HG03095 (cell line): Measurements from ENCODE around the gene SPINK1.
"Not testable (repeated sequence)": the region's sequence is repeated elsewhere in the genome, so short reads cannot be mapped to it uniquely, and the experiment has no call there.

ENCODE experiments used
- ATAC-seq: cut with Tn5 transposase; IDR thresholded peaks from one replicate; pipeline ENCODE4 v1.9.1; 2021; ENCODE audit warnings: moderate library complexity; ENCODE audit not compliant: unreplicated experiment

Gene SPINK1

DNA sequence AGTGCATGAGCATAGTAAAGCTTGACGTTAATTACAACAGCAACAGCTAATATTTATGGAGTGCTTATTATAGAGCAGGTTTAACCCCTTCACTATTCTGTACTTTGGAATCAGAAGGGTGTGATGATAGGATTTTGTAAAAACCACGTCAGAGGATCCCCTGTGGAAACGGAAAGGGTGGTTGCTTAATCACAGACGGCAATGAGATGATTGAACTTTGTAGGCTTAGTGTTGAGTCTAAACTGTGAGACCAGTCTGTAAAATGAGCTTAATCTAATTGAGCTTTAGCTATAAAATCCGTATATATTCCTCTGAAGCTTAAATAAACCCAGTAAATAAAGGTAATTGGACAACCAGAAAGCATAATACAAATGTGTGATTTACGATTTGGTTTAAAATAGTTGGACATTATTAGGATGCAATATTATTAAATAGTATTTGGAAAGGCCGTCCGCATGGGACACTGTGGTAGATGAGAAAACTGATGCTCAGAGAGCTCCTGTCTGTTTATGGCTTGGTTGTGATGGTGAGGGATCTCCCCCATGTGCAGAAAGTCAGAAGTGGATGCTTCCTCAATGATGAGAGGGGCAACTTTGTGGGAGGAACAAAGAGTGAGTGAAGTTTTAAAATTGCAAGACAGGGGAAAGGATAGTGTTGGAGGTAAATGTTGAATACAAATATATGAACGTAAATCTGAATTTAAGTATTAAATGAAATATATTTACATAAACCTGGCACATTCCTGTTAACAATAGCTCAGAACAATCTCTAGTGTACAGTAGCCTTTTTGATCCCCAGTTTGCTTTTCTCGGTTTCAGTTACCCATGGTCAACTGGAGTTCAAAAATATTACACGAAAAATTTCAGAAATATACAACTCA is 23.7 kb upstream of the SPINK1 start:
- ATAC-seq: no peak

DNA sequence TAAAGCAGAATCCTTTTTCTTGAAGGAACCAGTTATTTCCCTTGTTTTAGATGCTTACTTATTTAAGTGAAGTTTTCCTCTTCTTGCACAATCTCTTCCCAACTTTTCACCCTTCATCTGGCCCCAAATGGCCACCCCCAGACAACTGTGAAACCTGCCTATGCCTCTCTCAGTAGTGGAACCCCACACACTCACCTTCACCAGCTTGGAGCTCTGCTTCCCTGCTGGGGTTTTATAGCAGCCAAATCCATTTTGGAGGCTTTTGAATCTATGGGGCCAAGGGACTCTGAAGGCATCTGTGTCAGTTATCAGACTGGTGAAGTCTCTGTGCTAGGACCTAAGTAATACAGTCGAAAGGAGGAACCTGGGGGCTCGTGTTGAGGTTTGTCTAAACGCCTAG is 22.9 kb upstream of the SPINK1 start:
- no peak for ATAC-seq

DNA sequence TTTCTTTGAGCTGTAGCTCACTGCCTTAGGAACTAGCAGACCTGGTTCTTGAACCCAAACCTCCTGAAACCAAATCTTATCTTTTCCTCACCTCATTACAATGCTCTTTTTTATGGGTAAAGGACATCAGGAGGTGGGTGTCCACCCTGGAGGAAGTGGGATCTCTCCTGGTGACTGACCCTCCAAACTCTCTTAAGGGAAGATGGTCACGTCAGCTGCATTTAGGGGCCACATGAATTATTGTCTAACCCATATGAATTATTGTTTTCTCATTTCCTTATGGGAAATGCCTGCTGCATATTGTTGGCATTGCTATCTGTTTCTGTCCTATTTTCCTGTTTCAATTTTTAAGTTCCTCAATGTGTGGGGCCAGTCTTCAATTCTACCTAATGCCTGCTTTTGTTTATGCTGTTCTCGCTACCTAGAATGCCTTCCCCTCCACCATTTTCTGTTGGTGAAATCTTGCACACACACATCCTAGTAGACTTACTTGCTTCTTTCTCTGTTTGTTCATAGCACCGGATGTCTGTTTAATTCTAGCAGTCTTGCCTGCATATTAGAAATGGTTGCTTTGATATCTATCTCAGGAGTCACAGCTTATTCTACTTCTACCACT is 22.0 kb upstream of the SPINK1 start:
- ATAC-seq: no peak

DNA sequence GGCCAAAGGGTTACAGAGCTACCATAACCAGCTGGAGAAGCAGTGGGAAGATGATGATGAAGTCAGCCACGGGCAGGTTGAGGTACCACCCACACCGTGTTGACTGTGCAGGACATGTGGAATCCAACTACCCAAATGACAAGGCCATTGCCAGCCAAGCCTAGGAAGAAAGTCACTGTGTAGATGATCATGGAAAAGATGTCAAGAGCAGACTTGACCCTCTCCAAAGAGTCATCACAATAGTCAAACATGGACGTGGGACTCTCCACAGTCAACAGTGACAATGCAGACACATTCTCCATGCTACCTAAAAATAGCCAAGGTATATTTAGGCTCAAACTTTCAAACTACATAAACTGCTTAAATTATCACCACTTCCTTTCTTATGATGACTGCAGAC is 20.9 kb upstream of the SPINK1 start:
- no peak for ATAC-seq

DNA sequence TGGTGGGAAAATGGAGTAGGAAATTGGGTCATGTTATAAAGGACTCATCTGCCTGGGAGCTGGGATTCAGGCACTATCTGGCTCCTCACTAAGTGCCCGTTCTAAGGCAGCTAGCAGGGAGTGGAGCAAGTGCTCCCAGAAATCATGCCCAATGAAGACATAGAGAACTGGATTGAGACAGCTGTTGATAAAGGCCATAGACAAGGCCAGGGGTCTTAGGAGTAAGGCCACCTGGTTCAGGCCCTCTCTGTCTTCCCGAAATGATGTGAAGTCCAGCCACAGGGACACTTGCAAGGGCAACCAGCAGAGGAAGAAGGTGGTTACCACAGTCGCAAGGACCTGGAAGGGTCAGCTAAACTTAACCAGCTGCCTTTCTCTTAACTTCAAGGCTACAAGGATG is 20.1 kb upstream of the SPINK1 start:
- no peak for ATAC-seq

DNA sequence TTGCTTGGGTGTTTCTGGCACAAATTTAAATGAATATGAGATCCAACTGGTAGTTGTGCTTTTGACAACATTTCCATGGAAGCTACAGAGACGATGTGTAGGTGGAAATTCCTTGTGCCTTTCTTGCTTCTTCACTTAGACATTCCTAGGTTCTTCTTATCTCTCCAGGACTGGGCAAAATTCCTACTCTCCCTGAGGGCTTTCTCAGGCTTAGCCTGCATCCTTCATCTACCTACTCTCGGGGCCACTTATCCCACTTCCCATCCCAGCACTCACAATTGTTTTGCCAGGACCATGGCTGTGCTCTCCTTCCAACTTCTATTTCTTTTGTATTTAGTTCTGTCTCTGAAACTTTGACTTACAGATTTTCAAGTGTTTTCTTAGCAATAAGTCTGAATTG is 17.8 kb upstream of the SPINK1 start:
- no peak for ATAC-seq

DNA sequence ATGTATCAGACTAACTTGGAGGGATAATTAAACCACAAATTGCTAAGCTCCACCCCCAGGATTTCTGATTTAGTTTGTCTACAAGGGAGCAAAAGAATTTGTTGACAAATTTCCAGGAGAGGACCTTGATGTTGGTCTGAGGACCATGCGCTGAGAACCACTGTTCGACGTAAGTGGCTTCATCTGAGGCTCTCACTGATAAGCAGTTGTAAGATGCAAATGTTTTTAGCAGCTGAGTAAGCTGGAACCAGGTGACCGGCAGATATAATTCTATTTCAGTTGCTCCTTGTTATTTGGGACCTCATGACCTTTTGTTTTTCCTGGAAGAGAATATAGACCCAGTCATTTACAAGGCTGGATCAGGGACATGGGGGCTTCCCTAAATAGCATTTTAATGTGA is 14.1 kb upstream of the SPINK1 start:
- no peak for ATAC-seq

DNA sequence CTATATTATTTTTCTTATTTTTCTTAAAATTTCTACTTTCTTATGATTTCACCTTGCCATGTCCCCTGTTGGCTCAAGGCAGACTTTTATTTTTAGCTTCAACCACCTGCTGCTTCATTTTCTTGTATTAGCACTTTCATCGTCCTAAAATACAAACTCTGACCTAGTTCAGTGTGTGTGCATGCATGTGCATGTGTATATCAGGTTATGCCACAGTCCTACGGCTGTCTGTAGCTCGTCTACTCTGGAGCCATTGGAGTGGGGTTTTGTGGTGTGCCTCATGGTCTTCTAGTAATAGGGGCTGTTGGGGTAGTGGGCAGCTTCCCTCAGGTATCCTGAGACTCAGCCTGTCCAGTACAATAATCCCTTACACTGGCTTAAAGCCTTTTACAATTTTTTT is 13.4 kb upstream of the SPINK1 start:
- ATAC-seq: no peak

DNA sequence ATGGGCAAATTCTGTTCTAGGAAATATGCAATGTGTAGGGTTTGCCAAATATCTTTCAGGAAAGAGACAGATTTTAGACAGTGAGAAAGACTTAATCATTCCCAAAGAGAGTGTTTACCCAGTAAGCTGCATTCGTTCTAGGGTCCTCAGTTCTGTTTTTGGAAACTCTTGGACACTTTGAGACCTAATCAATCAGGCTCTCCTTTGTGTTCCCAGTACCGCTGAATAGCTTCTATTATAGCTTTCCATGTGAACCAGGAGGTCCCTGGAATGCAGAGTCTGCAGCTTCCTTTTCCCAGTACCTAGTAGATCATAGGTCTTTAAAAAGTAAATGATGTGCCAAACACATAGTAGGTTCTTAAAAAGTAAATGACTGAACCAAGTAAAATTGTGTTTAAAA is 11.4 kb upstream of the SPINK1 start:
- ATAC-seq: no peak

DNA sequence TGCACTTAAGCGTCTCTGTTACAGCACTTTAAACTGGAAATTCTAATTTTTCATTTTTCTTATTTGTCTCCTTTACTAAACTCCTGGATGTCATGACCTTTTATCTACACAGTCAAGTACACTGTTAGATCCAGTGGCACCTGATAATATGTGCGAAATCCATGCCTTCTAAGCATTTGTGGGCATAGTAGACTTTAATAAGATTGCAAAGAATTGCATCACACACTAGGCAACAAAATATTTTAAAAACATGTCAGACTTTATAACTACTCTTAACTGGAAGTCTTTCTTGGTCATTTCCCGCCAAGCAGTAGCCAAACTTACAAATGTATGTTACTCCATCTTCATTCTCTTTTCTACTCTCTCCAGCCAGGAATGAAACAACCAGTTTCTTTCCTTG is 5.0 kb upstream of the SPINK1 start:
- no peak for ATAC-seq

DNA sequence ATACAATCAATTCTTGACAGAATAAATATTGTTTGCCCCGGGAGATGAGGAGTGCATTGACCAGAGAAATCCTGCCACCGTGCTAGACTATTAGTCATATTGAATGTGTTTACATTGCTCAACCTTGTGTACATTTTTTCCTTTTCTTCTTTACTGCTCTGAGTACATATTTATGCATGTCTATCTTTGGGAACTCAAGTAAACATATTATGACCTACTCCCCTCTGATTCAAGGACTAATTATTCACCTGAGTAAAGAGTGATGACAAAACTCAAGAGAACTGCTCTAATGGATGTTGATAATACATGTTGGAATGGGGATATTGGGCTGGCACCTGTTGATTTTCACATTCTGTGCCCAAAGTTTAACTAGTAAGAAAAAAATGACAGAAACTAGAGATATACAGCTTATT is 3.9 kb upstream of the SPINK1 start:
- no peak for ATAC-seq

DNA sequence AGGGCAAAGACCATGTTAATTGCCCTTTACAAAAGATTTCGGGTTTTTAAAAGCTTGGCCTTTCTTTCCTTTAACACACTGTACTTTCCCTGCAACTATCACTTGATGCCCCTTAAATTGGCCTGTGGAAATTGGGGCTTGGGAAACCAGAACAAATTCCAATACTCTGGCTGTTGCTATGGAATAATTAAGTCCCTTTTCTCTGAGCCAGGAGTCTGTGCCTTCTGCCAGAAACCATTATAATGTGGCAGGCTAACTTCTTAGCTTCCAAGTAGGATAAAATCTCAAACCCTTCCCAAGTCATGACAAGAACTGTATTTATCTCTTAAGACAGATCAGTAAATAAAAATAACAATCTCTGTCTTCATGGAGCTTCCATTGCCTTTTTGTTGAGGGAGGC is 1.1 kb upstream of the SPINK1 start:
- ATAC-seq: no peak

DNA sequence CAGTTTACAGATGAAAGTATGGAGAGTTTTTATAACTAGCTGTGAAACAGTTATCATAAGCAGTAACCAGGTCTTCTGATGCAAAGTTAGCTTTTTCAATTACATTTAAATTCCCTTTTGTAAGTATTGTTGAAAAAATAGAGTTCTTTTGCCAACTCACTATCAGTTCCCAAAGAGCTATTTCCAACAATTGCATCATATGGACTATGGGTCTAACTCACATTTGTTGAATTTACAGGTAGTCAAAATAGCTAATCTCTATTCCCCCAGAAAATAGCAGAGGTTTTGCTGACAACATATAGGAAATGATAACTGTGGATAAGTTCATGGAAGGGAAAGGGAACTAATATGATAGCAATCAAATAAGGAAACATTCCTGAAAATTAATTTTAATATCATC is 1.4 kb downstream of the SPINK1 start:
- no peak for ATAC-seq

DNA sequence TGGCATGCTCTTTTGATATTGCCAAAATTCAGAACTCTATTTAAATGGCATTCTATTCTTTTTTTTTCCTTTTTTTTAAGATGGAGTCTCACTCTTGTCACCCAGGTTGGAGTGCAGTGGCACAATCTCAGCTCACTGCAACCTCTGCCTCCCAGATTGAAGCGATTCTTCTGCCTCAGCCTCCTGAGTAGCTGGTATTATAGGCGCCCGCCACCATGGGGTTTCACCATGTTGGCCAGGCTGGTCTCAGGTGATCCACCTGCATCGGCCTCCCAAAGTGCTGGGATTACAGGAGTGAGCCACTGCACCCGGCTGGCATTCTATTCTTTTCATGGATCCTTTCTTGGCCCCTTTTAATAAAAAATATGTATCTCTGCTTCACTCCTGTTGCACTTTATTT is 4.5 kb downstream of the SPINK1 start:
- ATAC-seq: not testable (repeated sequence)

DNA sequence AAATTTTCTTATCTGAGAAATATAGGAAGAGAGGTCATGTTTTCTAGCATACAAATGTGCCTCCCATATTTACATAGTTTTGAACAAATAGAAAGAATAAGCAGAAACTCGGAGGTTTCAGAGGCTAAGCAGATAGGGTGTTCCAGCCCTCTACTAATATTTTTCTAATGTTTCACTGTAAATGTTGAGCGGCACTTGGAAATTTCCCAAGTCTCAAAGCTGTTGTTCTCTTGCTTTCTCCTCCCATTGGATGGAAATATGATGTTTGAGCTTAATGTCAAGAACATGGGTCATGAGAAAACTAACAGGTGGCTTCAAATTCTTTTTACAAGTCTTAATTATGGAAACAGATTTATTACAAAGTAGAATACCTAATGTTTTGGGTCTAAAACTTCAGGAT is 5.1 kb downstream of the SPINK1 start:
- no peak for ATAC-seq

DNA sequence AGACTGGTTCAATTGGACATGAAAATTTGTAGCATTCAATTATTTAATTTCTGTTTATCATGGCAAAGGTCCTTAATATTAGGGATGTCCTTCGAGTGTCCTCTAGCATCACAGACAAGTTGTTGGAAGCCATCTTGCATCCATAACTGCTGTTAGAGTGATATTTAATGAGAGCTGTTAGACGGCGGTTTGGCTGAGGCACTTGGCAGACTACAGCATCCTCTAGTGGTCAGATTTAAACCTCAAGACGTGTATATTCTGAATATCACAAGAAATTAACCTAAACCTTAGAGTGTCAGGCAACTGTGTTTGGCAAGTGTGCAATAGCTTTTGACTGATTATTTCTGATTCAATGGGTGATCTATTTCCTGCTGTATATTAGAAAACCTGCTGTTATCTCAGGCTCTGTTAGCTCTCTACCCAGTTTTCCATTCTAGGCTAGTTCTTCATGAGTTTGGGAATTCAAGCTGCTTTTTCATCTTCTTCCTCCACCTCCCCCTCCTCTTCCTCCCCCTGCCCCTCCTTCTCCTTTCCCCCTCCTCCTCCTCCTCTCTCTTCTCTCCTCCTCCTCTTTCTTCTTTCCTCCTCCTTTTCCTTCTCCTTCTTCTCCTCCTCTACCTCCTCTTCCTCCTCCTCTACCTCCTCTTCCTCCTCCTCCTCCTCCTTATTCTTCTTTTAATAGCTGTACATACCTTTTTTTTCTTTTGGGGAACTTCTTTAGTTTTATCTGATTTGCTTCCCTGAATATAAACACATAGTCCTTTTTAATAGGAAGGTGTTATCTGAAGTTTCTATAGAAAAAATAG is 8.6 kb downstream of the SPINK1 start:
- peak; percentile 85 for ATAC-seq

DNA sequence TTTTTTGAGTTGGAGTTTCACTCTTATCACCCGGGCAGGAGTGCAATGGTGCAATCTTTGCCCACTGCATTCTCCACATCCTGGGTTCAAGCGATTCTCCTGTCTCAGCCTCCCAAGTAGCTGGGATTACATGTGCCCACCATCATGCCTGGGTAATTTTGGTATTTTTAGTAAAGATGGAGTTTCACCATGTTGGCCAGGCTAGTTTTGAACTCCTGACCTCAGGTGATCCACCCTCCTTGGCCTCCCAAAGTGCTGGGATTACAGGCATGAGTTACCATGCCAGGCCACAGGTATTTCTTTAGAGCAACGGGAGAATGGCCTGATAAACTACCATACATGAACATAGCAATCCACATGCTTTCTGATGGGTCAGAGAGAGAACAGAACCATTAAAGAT is 9.2 kb downstream of the SPINK1 start:
- ATAC-seq: not testable (repeated sequence)

DNA sequence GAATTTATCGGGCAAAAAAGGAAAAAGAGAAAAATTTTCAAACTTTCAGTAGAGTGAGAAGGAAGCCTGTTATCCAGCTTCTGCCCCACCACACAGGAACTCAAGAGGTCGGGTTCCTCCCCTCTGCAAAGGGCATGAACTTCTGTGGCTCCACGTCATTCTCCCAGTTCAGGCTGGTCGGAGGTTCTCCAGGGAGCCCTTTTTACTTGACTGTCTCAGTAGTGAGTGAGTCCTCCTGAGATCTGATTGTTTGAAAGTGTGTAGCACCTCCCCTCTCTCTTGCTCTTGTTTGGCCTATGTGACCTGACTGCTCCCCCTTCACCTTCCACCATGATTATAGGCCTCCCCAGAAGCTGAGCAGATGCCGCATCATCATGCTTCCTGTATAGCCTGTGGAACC is 9.7 kb downstream of the SPINK1 start:
- no peak for ATAC-seq

DNA sequence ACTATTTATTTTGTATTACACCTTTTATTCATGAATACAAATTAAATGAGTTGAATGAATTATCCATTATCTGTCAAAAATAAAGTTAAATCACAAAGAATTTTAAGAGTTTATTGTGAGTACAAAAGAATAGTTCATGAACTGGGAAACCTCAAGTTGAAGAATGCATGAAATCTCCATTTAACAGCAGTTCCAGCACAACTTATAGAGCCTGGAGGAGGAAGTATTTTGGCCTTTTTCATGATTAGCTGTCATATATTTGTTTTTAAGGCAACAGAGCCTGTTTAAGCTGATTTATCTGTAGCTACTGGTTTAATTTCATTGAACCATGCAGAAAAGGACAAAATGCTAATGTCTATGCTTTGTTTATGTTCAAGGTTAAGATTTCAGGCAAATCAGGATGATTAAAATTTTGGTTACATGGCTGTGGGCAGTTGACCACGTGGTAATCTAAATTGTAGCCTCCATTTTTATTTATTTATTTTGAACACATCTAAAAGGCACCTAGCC is 12.2 kb downstream of the SPINK1 start:
- no peak for ATAC-seq

DNA sequence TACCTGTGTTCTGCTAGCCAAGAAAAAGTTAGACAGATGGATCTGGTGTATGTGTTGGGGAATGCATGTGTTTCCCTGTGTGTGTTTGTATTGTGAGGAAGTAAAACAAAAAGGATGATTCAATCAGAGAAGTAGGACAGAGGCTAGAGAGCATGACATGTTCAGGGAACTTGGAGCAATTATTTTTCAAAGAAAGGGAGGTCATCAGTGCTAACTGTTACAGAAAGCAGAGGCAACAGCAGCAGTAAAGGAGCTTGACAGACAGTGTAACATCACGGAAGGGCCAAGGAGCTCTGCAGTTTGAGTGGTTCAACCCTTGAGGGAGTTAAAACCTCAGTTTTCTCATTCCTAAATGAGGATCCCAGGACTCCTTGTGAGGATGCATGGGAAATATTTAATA is 13.2 kb downstream of the SPINK1 start:
- ATAC-seq: no peak

DNA sequence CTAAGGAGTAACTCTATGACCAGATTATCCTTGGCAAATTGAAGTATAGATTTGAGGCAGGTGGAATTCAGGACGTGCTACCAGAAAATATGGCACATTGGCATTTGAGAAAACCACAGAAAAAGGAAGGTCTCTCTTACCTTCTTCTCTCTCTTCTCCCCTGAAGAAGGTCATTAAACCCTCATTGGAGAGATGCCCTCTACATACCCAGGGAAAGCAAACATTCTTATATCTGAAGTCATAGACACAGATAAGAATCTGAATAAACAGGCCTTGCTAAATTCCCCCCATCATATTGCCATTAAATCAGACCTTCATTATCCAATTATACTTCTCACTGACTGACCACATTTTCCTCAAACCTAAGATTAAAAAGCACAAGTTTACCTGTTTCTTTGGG is 17.8 kb downstream of the SPINK1 start:
- ATAC-seq: no peak
